ENCODE measurements around the gene UPK1A. TPM values are rescaled to one million over a fixed set of nuclear protein-coding genes. Genes with fewer than 3 reads are reported as not detected.
"Not testable (repeated sequence)": the region's sequence is repeated elsewhere in the genome, so short reads cannot be mapped to it uniquely, and the experiment has no call there.

Gene UPK1A
- total RNA-seq, 1 donor from 2014 or later: not detected

DNA sequence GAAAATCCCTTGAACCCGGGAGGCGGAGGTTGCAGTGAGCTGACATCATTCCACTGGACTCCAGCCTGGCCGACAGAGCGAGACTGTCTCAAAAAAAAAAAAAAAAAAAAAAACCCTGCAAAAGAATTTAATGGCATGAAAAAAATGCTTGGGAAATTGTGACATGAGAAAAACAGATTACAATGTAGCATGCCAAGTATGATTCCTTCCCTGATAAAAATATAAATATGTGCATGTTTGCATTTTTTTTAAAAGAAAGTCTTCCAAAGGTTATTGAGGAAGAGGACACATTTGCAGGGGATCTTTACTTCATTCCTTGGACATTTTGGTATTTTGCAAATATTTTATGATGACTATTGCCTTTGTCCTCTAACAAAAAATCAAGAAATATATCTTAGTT is 23.5 kb downstream of the UPK1A start:
- DNase-seq (ENCODE audit: extremely low read depth, low read depth, low spot score): no peak

DNA sequence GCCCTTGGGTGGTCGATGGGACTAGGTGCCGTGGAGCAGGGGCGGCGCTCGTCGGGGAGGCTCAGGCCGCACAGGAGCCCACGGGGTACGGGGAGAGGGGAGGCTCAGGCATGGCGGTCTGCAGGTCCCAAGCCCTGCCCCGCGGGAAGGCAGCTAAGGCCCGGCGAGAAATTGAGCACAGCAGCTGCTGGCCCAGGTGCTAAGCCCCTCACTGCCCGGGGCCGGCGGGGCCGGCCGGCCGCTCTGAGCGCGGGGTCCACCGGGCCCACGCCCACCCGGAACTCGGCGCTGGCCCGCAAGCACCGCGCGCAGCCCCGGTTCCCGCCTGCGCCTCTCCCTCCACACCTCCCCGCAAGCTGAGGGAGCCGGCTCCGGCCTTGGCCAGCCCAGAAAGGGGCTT is 24.8 kb downstream of the UPK1A start:
- DNase-seq (ENCODE audit: extremely low read depth, low read depth, low spot score): not testable (repeated sequence)

- no peak for DNase-seq (ENCODE audit: extremely low read depth, low read depth, low spot score)
These were observed 25.7 kb downstream of the UPK1A start for GRCh38 chr19:35692010-35692409.

GRCh38 chr19:35693422-35693821 is 27.1 kb downstream of the UPK1A start:
- no peak for DNase-seq (ENCODE audit: extremely low read depth, low read depth, low spot score)

DNA sequence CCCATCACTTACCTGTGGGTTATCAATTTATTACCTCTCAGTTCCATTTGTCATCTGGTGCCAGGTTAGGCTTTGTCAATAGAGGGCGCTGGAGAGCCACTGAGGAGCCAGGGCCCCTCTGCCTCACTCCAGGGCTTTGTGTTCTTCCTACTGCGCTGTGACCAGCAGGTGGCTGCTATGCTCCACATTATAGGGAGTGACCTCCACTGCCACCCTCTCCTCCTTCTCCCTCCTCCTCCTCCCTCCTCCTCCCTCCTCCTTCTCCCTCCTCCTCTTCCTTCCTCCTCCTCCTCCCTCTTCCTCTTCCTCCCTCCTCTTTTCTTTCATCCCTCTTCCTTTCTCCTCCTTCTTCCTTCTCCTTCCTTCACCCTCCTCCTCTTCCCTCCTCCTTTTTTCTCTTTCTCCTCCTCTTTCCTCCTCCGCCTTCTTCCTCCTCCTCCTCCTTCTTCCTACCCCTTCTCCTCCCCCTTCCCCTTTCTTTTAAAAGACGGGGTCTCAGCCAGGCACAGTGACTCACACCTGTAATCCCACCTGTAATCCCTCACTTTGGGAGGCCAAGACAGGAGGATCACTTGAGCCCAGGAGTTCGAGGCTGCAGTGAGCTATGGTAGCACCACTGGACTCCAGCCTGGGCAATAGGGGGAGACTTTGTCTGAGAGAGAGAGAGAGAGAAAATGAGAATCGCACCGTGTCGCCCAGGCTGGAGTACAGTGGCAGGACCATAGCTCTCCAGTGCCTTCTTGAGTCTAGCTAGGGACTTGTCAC is 27.7 kb downstream of the UPK1A start:
- peak; percentile 42 for DNase-seq (ENCODE audit: extremely low read depth, low read depth, low spot score)

DNA sequence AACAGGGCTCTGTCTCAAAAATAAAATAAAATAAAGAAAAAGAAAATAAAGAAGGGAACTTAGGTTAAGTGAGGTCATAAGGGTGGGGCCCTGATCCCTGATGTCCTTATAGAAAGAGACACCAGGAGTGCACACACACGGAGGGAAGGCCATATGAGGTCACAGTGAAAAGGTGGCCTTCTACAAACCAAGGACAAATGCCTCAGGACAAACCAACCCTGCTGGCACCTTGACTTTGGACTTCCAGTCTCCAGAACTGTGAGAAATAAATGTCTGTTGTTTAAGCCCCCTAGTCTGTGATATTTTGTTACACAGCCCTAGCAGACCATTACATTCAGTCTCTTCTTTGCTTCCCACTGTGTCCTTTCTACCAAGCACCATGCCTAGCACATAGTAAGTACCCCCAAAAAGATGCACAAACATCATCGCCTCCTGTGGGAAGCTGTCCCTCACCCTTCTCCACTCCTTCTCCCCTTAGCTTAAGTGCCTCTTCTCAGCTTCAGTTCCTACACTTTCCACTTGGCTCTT is 29.6 kb downstream of the UPK1A start:
- DNase-seq (ENCODE audit: extremely low read depth, low read depth, low spot score): no peak

GRCh38 chr19:35696835-35697234 is 30.5 kb downstream of the UPK1A start:
- DNase-seq (ENCODE audit: extremely low read depth, low read depth, low spot score): no peak

GRCh38 chr19:35702223-35703012 is 36.1 kb downstream of the UPK1A start:
- DNase-seq (ENCODE audit: extremely low read depth, low read depth, low spot score): peak; percentile 93

GRCh38 chr19:35703343-35703742 is 37.0 kb downstream of the UPK1A start:
- no peak for DNase-seq (ENCODE audit: extremely low read depth, low read depth, low spot score)

DNA sequence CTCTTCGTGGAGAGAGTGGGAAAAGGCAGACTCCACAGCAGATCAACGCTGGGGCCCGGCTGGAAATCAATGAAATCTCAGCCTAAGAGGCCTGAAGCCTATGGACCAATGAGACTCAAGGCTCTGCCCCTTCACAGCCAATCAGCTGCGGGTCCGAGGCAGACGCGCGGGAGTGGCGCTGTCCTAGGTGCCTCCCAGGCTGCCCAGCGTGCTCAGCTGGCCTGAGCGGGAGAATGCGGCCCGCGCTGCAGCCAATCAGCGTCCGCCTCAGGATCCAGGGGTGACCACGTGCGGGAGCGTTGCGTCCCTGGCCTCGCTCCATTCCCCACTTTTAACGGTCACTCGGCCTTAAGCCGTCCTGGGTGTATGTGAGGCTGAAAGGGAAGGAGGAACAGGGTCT is 37.9 kb downstream of the UPK1A start, which contains the start of gene ZBTB32:
TSS of gene ZBTB32 (plus strand) at position 341 of the 400 bp plus-strand sequence. CDS start 10,069 bp downstream, outside the sequence.
- DNase-seq (ENCODE audit: extremely low read depth, low read depth, low spot score): no peak

DNA sequence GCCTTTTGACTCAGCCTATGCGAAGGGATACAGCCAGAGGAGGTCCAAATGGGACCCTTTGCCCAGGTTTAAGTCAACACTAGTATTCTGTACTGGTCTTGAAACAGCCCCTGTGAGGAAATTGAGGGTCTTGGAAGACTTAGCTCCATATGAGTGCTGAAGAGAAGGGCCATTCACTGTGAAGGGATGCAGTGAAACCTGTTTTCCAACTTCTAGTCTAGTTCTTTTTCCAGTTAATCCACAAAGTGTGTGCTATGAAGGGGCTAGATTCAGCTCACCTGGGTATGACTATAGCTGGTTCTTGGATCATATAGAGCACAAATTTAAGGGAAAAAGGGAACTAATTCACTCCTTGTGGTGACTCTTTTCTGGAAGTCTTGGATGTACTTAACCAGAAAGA is 42.1 kb downstream of the UPK1A start:
- no peak for DNase-seq (ENCODE audit: extremely low read depth, low read depth, low spot score)

DNA sequence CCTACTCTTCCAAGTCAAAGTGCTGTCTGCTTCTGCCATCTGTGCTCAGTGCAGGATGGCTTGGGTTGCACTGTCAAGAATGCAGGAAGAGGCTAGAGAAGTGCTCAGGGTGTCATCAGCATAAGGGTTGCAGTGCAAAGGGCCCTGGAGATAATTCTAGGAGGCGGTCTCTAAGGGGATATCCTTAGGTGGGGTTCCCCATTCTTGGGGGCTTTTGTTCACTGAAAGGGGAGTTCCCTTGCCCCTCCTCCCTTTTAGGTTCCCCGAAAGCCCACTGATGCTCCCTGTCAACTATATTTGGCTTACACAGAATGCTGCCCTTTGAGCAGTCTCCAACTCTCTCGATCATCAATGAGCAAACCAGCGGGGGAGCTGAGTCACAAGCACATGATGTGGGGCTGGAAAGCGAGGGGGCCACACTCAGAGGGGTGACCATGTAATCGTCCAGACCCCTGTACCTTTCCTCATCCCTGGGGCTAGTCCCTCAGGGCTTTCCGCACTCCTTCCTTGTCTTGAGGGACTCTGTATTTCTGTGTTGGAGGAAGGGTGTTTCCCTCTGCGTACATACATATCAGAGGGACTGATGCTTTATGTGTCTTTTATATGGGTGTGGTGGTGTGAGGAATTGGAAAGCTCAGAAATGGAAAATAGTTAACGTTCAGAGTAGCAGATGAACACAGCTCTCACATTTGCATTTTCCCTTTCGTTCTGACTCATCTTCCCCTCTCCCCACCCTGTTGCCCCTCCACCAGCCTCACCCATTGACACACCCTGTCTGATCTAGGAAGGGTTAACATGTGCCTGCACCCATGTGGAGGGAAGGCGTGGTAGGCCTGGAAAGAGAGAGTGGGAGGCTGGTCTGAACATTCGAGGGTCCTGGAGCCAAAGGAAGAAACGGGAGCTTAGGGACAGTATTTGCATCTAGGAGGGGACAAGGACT is 44.7 kb downstream of the UPK1A start:
- DNase-seq (ENCODE audit: extremely low read depth, low read depth, low spot score): no peak

- no peak for DNase-seq (ENCODE audit: extremely low read depth, low read depth, low spot score)
These were observed 46.5 kb downstream of the UPK1A start for GRCh38 chr19:35712567-35713505.

DNA sequence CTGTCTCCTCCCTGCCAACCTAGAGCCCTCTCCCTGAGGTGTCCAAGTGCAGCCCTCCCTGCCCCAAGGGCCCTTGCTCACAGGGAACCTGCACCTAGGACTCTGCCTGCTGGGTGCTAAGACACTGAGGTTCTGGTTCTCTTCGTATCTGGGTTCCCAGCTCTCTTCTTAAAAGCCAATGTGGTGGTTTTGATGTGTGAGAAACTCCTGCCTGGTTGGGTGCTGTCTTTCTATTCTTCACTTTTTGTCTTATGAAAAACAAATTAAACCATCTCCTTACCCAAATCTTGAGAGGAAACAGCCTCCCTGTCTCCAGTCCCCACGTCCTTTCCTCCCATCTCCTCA is 47.2 kb downstream of the UPK1A start:
- no peak for DNase-seq (ENCODE audit: extremely low read depth, low read depth, low spot score)

DNA sequence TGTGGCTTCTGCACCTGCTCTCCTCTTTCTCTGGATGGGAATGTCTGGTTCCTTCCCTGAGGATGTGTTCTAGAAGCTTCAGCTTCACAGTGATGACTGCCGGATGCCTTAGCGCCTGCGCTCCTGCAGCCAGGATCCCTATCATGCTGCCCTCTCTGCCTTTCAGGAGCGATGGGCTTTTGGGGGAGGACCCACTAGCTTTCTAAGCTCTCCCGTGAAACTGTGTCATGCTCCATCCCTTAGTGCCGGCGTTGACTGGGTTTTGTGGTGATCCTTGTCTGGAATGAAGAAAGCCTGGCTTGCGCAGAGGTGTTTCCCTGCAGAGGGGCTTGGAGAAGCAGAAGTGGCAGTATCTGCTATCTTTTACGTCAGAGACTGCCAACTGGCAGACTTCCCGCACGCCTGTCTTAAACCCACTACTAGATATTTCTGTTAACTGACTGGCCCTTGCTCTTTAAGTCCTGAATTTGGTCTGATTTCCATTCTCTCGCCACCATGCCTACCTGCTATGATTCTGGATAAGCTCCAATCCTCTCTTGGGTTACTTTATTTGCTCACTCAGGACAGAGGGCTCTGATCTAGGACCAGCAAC is 47.7 kb downstream of the UPK1A start:
- DNase-seq (ENCODE audit: extremely low read depth, low read depth, low spot score): no peak

GRCh38 chr19:35714601-35715354 is 48.5 kb downstream of the UPK1A start:
- DNase-seq (ENCODE audit: extremely low read depth, low read depth, low spot score): no peak

DNA sequence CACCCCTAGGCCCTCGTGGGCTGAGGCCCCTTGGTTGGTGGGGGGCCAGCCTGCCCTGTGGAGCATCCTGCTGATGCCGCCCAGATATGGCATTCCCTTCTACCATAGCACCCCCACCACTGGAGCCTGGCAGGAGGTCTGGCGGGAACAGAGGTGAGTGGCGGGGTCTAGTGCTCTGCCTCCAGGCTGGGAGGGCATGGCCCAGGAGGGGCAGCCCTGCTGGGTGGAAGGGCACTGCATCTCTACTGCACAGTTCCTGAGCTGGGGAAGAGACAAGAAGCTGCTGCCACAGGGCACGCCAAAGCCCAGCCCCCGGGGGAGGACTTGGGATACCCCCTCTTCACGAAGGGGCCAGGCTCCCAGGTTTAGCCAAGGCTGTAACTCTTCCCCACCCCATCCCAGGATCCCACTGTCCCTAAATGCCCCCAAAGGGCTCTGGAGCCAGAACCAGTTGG is 49.1 kb downstream of the UPK1A start:
- no peak for DNase-seq (ENCODE audit: extremely low read depth, low read depth, low spot score)

- no peak for DNase-seq (ENCODE audit: extremely low read depth, low read depth, low spot score)
These were observed 49.9 kb downstream of the UPK1A start for GRCh38 chr19:35715981-35716800.
